Peyer's patch (tissue), 4 donors: ENCODE results near the gene SSX5.
"Not testable (repeated sequence)": the region's sequence is repeated elsewhere in the genome, so short reads cannot be mapped to it uniquely, and the experiment has no call there.

Experiments
- CTCF ChIP-seq, 6 experiments: fragments of 450-650 bp in 4 of 6; fragments of 200-600 bp in 2 of 6; sonication (generic) in 1 of 6; IDR thresholded peaks; one replicate each; pipeline ENCODE4 v1.5.1; 2017 to 2019; ENCODE audit warnings: antibody characterized with exemption in 6 of 6, mild to moderate bottlenecking in 3 of 6, moderate library complexity in 1 of 6
- POLR2A ChIP-seq, 2 donors: fragments of 450-650 bp; IDR thresholded peaks; one replicate each; pipeline ENCODE4 v1.5.1; 2017; ENCODE audit warnings: antibody characterized with exemption in 2 of 2, mild to moderate bottlenecking in 2 of 2, moderate library complexity in 2 of 2

- not testable (repeated sequence) for TF ChIP-seq CTCF, POLR2A (IDR thresholded peaks at IDR 0.05)
Observed at GRCh38 chrX:48214341-48214740, 17.7 kb upstream of the SSX5 start.
